OCI-LY3 (cell line): ENCODE measurements around the gene PACSIN2.

Source experiments
- H2AFZ ChIP-seq: fragments of 200-600, 300-600 bp; shearing (Covaris generic); 2 replicates; pipeline ENCODE4 v1.6.0; 2014; ENCODE audit warnings: antibody characterized with exemption, low read depth, low read length
- H3K27ac ChIP-seq: fragments of 200-600, 300-600 bp; sonication (generic); 2 replicates; pipeline ENCODE4 v1.5.1; 2014; ENCODE audit warnings: mild to moderate bottlenecking, low read length, moderate library complexity, mixed read lengths
- H3K27me3 ChIP-seq: fragments of 200-600, 300-600 bp; sonication (generic); 2 replicates; pipeline ENCODE4 v1.6.1; 2014; ENCODE audit warnings: low read depth, low read length, mixed read lengths
- H3K36me3 ChIP-seq: fragments of 200-600, 300-600 bp; sonication (generic); replicated peaks from 2 replicates; pipeline ENCODE3; 2014; ENCODE audit warnings: low read depth, low read length, mixed read lengths
- H3K4me1 ChIP-seq: fragments of 300-600, 200-600 bp; sonication (generic); 2 replicates; pipeline ENCODE4 v1.6.1; 2014; ENCODE audit warnings: low read length, mixed read lengths
- H3K4me2 ChIP-seq: fragments of 200-600, 300-600 bp; sonication (generic); 2 replicates; pipeline ENCODE4 v1.6.1; 2014; ENCODE audit warnings: low read length, mixed read lengths
- H3K4me3 ChIP-seq: fragments of 300-600, 200-600 bp; sonication (generic); 2 replicates; pipeline ENCODE4 v1.5.1; 2014; ENCODE audit warnings: antibody characterized with exemption, mild to moderate bottlenecking, low read length, moderate library complexity
- H3K79me2 ChIP-seq: fragments of 300-600, 200-600 bp; shearing (Covaris generic); 2 replicates; pipeline ENCODE4 v1.6.1; 2014; ENCODE audit warnings: mild to moderate bottlenecking, low read length, mixed read lengths
- H3K9ac ChIP-seq: fragments of 300-600, 200-600 bp; shearing (Covaris generic); 2 replicates; pipeline ENCODE4 v1.6.0; 2014; ENCODE audit warnings: mild to moderate bottlenecking, low read length, moderate library complexity
- H3K9me3 ChIP-seq: fragments of 200-600, 300-600 bp; shearing (Covaris generic); 2 replicates; pipeline ENCODE4 v1.6.1; 2014; ENCODE audit warnings: low read length, mixed read lengths; ENCODE audit not compliant: insufficient read depth
- H4K20me1 ChIP-seq: fragments of 200-600, 300-600 bp; sonication (generic); 2 replicates; pipeline ENCODE4 v1.6.1; 2016; ENCODE audit warnings: low read length, mixed read lengths; ENCODE audit not compliant: insufficient read depth
- EZH2phosphoT487 ChIP-seq: fragments of 200-600 bp; shearing (Covaris generic); IDR thresholded peaks from 2 replicates; pipeline ENCODE4 v1.6.1; 2018; ENCODE audit warnings: antibody characterized with exemption, mixed run types, low read depth
- TF ChIP-seq, protein P1 (sequence below): fragments of 200-600, 300-600 bp; sonication (generic); IDR thresholded peaks from 2 replicates; pipeline ENCODE4 v1.5.1; 2014; ENCODE audit warnings: antibody characterized with exemption, low read length, low read depth

Gene PACSIN2

DNA sequence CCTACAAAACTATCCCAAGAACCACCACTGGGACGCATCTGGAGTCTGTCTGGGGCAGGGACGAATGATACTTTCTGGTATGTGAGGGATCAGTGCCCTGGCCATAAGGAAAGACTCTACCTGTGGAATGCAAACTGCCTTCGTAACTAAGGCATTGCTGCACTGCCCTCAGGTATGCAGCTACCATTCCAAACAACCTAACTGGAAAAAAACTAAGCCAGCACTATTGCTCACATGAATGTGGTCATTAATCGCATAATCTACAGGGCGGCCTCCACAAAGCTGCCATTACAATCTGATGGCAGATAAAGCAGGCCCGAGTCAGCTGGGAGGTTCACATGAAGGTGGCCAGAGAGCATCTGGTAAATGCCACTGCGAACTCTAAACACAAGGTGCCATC, 3.9 kb downstream of the PACSIN2 start:
- Histone ChIP-seq H3K4me3 (no peak overlapping the region), H3K9ac (no peak overlapping the region), H3K79me2 (peaks cover 82% of the 10 kb centered on the region), H3K9me3 (no peaks in the 10 kb centered on the region), H3K36me3 (no peaks in the 10 kb centered on the region), H4K20me1 (peaks cover 50% of the 10 kb centered on the region), H3K4me1 (peaks cover 11% of the 10 kb centered on the region), H3K27ac (no peak overlapping the region), H3K4me2 (no peak overlapping the region), H3K27me3 (no peaks in the 10 kb centered on the region), H2AFZ (no peak overlapping the region)
- TF ChIP-seq, protein P1, sequence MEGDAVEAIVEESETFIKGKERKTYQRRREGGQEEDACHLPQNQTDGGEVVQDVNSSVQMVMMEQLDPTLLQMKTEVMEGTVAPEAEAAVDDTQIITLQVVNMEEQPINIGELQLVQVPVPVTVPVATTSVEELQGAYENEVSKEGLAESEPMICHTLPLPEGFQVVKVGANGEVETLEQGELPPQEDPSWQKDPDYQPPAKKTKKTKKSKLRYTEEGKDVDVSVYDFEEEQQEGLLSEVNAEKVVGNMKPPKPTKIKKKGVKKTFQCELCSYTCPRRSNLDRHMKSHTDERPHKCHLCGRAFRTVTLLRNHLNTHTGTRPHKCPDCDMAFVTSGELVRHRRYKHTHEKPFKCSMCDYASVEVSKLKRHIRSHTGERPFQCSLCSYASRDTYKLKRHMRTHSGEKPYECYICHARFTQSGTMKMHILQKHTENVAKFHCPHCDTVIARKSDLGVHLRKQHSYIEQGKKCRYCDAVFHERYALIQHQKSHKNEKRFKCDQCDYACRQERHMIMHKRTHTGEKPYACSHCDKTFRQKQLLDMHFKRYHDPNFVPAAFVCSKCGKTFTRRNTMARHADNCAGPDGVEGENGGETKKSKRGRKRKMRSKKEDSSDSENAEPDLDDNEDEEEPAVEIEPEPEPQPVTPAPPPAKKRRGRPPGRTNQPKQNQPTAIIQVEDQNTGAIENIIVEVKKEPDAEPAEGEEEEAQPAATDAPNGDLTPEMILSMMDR: no peak
- no peak for TF ChIP-seq EZH2phosphoT487

DNA sequence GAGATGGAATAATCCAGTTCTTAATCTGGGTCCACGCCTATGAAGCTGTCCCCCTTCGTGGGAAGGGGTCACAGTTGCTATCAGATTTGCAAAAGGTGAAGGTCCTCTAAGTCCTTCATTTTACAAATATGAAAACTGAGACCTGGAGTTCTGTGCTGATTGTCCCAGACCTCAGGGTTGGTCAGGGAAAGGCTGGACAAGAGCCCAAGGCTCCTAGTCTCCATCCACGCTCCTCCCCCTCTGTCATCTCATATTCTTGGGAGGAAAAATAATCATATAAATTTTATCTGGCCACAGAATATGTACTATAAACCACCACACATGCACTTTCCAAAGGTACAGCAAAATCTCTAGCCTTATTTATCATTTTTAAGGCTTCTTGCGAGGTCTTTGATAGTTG, 5.5 kb downstream of the PACSIN2 start:
- peaks cover 8% of the 10 kb centered on the region for H3K4me1 ChIP-seq
- H3K27me3 ChIP-seq: no peaks in the 10 kb centered on the region
- no peak for TF ChIP-seq EZH2phosphoT487
- no peaks in the 10 kb centered on the region for H3K36me3 ChIP-seq
- H3K4me2 ChIP-seq: no peak overlapping the region
- H3K4me3 ChIP-seq: no peak overlapping the region
- H3K9me3 ChIP-seq: no peaks in the 10 kb centered on the region
- H3K9ac ChIP-seq: no peak overlapping the region
- peaks cover 94% of the 10 kb centered on the region for H3K79me2 ChIP-seq
- no peak overlapping the region for H2AFZ ChIP-seq
- peaks cover 64% of the 10 kb centered on the region for H4K20me1 ChIP-seq
- no peak overlapping the region for H3K27ac ChIP-seq

DNA sequence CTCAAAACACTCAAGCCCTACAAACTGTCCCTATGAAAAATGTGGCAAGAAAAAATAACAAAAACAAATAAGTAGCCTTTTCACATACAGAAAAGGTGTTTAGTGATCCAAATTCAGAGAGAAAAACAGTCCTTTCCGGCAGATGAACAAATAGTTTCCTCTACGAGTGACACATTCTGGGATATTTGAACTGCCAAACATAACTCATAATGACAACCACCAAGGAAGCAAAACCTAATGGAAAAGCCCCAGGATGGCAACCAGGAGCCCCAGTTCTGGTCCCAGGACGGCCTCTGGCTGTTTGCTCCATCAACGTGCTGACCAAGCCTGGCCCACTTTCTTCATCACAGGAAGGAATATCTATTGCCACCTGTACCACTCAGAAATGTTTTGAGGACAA, 6.0 kb downstream of the PACSIN2 start:
- peaks cover 68% of the 10 kb centered on the region for H4K20me1 ChIP-seq
- H2AFZ ChIP-seq: no peak overlapping the region
- H3K9ac ChIP-seq: no peak overlapping the region
- no peaks in the 10 kb centered on the region for H3K27me3 ChIP-seq
- no peak overlapping the region for H3K4me2 ChIP-seq
- H3K27ac ChIP-seq: no peak overlapping the region
- no peak overlapping the region for H3K4me3 ChIP-seq
- H3K9me3 ChIP-seq: no peaks in the 10 kb centered on the region
- H3K36me3 ChIP-seq: no peaks in the 10 kb centered on the region
- peaks cover 8% of the 10 kb centered on the region for H3K4me1 ChIP-seq
- peaks cover 94% of the 10 kb centered on the region for H3K79me2 ChIP-seq
- TF ChIP-seq EZH2phosphoT487: no peak
- TF ChIP-seq, protein P1: no peak

DNA sequence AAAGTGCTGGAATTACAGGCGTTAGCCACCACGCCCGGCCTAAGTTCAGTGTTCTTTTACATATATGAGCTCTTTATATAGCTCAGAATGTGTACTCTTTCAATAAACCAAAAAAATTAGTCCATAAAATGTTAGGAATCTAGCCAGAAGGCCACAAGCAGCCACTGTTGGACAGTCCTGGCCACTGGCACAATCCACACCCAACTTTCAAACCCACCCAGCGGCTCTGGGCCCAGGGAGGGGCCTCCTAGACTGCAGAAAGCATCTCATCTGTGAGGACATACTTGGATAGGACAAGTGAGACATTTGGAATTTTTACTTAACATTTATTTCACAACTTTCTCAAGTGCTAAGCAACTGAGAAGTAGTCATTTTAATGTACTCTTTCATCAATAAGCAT, 6.4 kb downstream of the PACSIN2 start:
- peaks cover 67% of the 10 kb centered on the region for H4K20me1 ChIP-seq
- H3K9me3 ChIP-seq: no peaks in the 10 kb centered on the region
- TF ChIP-seq, protein P1: no peak
- no peak for TF ChIP-seq EZH2phosphoT487
- H3K27ac ChIP-seq: no peak overlapping the region
- no peak overlapping the region for H2AFZ ChIP-seq
- no peaks in the 10 kb centered on the region for H3K36me3 ChIP-seq
- H3K27me3 ChIP-seq: no peaks in the 10 kb centered on the region
- no peak overlapping the region for H3K4me3 ChIP-seq
- H3K4me1 ChIP-seq: peaks cover 4% of the 10 kb centered on the region
- no peak overlapping the region for H3K4me2 ChIP-seq
- H3K79me2 ChIP-seq: peaks cover 94% of the 10 kb centered on the region
- H3K9ac ChIP-seq: no peak overlapping the region
